Measurements from ENCODE around the gene NR1D1.

- TF ChIP-seq CTCF (conservative IDR thresholded peaks at IDR 0.05) (no peak), EZH2 (IDR thresholded peaks at IDR 0.05; ENCODE audit: low read depth) (no peak)
Observed at GRCh38 chr17:40058865-40059264, 41.5 kb downstream of the NR1D1 start.
